Activated naive CD8-positive, alpha-beta T cell treated with anti-CD3 and anti-CD28 coated beads, Interleukin-2, amount 50 U/mL, for 24 hours (primary cell): ENCODE data around the gene CRACDL.

ENCODE experiments used
- ATAC-seq: fragments of 150-1000 bp; cut with Tn5 transposase; one replicate; pipeline ENCODE4 v1.10.0; 2021
- DNase-seq: peaks from one replicate; pipeline ENCODE4 v3.0.0; 2021
- H3K27ac Mint-ChIP-seq: one replicate; pipeline ENCODE4 v1.8.0; 2021; ENCODE audit warnings: mild to moderate bottlenecking, mixed read lengths
- H3K27me3 Mint-ChIP-seq: one replicate; pipeline ENCODE4 v1.8.0; 2021; ENCODE audit warnings: mixed read lengths
- H3K36me3 Mint-ChIP-seq: one replicate; pipeline ENCODE4 v1.8.0; 2021; ENCODE audit warnings: low read depth, mixed read lengths
- H3K4me1 Mint-ChIP-seq: one replicate; pipeline ENCODE4 v1.8.0; 2021; ENCODE audit warnings: mixed read lengths
- H3K4me3 Mint-ChIP-seq: one replicate; pipeline ENCODE4 v1.8.0; 2021; ENCODE audit warnings: mild to moderate bottlenecking, moderate library complexity, mixed read lengths
- H3K9me3 Mint-ChIP-seq: one replicate; pipeline ENCODE4 v1.8.0; 2021; ENCODE audit warnings: mixed read lengths

CRACDL gene

GRCh38 chr2:98871506-98871905 lies 64.5 kb downstream of the CRACDL start:
- DNase-seq (no peak), ATAC-seq (no peak)
- Mint-ChIP-seq H3K27me3 (peaks cover 2% of the 10 kb centered on the region), H3K36me3 (no peaks in the 10 kb centered on the region), H3K9me3 (no peaks in the 10 kb centered on the region), H3K4me1 (no peaks in the 10 kb centered on the region), H3K4me3 (no peak overlapping the region), H3K27ac (no peak overlapping the region)

DNA sequence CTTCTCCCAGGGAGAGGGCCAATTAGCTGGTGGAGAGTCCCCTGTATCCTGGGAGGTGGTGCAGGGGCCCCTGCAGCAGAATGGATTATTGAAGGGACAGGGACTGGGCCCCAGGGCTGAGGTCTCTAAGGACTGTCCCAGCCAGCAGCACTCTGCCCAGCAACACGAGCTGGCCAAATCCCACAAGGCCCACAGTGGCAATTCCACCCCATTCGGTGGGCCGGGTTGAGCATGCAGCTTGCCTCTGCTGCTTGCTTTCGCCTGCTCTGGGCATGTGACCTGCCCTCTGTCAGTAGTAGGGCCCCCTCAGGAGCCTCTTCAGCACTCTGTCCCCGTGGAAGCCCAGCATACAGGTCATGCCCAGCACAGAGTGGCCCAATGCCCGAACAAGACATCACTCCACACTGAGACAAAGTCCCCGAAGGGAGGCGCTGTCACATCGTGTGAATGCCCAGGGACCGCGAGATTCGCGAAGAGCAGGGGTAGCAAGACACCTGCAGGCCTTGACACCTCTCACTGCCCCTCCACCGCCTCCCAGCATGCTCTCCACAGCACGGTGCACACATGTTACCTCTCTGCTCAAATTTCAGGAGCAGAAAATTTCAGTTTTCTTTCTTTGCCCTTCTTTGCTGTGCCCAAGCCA lies 65.4 kb downstream of the CRACDL start:
- ATAC-seq (no peak), DNase-seq (no peak)
- Mint-ChIP-seq H3K36me3 (no peaks in the 10 kb centered on the region), H3K9me3 (no peaks in the 10 kb centered on the region), H3K4me1 (no peaks in the 10 kb centered on the region), H3K4me3 (no peak overlapping the region), H3K27ac (no peak overlapping the region), H3K27me3 (peaks cover 2% of the 10 kb centered on the region)

DNA sequence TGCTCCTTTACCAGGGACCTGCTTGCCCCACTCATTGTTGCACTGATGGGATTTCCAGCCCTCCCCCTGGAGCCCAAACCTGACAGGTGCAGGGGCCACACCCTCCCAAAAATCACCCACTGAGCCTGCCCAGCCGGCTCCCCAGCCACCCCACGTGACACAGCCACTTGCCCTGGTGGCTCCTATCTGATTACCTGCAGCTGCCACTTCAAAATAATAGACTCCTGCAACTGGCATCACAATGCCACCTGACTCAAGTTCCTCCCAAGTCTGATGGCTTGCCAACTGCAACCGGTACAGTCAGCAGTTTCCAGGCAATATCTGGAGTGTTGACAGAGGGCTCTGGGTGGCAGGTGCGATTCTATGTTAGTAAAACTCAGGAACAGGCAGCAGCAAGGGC lies 66.2 kb downstream of the CRACDL start:
- no peaks in the 10 kb centered on the region for H3K36me3 Mint-ChIP-seq
- H3K4me3 Mint-ChIP-seq: no peak overlapping the region

DNA sequence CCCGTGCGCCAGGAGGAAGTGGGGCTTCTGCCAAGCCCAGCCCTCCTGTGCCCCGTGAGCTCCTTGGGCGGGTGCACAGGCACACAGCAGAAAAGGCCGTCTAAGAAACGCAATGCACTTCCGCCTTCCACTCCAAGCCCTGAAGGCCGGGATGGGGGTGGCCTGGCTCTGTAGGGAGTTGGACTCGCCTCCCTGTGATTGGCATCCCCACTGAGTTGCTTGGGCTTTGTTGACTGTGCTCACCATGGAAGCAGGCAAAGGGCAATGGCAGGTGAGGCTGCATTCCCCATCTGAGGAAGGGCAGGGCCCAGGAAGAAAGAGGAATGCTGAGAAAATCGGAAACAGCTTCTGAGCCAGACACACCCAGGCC lies 66.8 kb downstream of the CRACDL start:
- no peak for ATAC-seq
- Mint-ChIP-seq H3K36me3 (no peaks in the 10 kb centered on the region), H3K27ac (no peak overlapping the region), H3K27me3 (peaks cover 2% of the 10 kb centered on the region), H3K9me3 (no peaks in the 10 kb centered on the region), H3K4me1 (no peaks in the 10 kb centered on the region), H3K4me3 (no peak overlapping the region)
- DNase-seq: no peak

More for the DNA sequence above, 66.2 kb downstream of the CRACDL start:
- Mint-ChIP-seq H3K9me3 (no peaks in the 10 kb centered on the region), H3K27ac (no peak overlapping the region), H3K4me1 (no peaks in the 10 kb centered on the region), H3K27me3 (peaks cover 2% of the 10 kb centered on the region)
- no peak for ATAC-seq
- no peak for DNase-seq

- Mint-ChIP-seq H3K4me3 (no peak overlapping the region), H3K27ac (no peak overlapping the region), H3K36me3 (no peaks in the 10 kb centered on the region), H3K4me1 (no peaks in the 10 kb centered on the region), H3K9me3 (peaks cover 2% of the 10 kb centered on the region), H3K27me3 (peaks cover 2% of the 10 kb centered on the region)
- DNase-seq: no peak
- ATAC-seq: no peak
These were observed 67.3 kb downstream of the CRACDL start for GRCh38 chr2:98868548-98869271.

- no peak overlapping the region for H3K27ac Mint-ChIP-seq
- ATAC-seq: no peak
- DNase-seq: no peak
- H3K4me3 Mint-ChIP-seq: no peak overlapping the region
- peaks cover 9% of the 10 kb centered on the region for H3K9me3 Mint-ChIP-seq
- no peaks in the 10 kb centered on the region for H3K36me3 Mint-ChIP-seq
- peaks cover 2% of the 10 kb centered on the region for H3K27me3 Mint-ChIP-seq
- no peaks in the 10 kb centered on the region for H3K4me1 Mint-ChIP-seq
These were observed 68.3 kb downstream of the CRACDL start for GRCh38 chr2:98867539-98868309.

DNA sequence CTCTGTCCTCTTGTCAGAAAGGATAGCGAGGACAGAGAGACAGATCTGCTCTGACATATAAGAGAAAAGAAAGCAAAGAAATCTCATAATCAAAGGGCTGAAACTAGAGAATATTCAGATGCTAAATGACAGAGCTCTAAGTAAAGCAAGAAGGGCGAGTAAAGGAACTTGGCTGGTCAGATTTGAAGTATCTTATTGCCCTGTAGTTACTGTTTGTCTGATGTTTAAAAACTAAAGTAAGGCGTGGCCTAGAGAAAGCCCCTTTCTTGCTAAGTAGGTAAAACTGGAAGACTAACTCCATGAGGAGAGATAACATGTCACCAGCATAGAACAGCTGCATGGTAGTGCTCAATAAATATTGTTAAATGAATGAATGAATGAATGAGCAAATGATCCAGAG lies 70.0 kb downstream of the CRACDL start:
- Mint-ChIP-seq H3K4me1 (no peaks in the 10 kb centered on the region), H3K9me3 (peaks cover 23% of the 10 kb centered on the region), H3K36me3 (peaks cover 3% of the 10 kb centered on the region), H3K27me3 (peaks cover 2% of the 10 kb centered on the region), H3K27ac (no peak overlapping the region), H3K4me3 (no peak overlapping the region)
- ATAC-seq (no peak), DNase-seq (no peak)

DNA sequence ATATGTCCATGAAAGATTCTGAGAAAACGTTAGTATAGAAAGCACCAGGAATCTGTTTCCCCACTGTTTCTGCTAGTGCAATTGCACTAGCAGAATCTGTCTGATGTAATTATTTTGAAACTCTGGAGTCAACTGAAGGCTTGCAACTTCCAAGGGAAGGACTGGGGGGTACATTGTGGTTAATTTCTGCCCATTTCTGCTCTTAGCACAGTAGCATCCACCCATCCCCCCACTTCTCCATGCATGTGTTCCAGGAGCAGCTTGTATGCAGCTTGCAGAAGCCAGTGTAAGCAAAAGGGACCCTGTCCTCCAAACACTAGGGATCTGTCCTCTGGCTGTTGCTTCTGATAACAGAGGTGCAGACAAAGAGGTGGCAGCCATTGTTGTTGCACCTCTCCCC lies 74.4 kb downstream of the CRACDL start:
- DNase-seq (no peak), ATAC-seq (no peak)
- no peak overlapping the region for H3K27ac Mint-ChIP-seq
- H3K4me3 Mint-ChIP-seq: no peak overlapping the region
- peaks cover 13% of the 10 kb centered on the region for H3K36me3 Mint-ChIP-seq
- no peaks in the 10 kb centered on the region for H3K4me1 Mint-ChIP-seq
- peaks cover 55% of the 10 kb centered on the region for H3K9me3 Mint-ChIP-seq
- peaks cover 2% of the 10 kb centered on the region for H3K27me3 Mint-ChIP-seq

GRCh38 chr2:98859323-98859722 lies 76.7 kb downstream of the CRACDL start:
- H3K36me3 Mint-ChIP-seq: peaks cover 13% of the 10 kb centered on the region

GRCh38 chr2:98857001-98857400 lies 79.0 kb downstream of the CRACDL start:
- DNase-seq (no peak), ATAC-seq (no peak)
- Mint-ChIP-seq H3K27ac (no peak overlapping the region), H3K4me1 (no peaks in the 10 kb centered on the region), H3K4me3 (no peak overlapping the region), H3K9me3 (peaks cover 60% of the 10 kb centered on the region), H3K27me3 (peaks cover 13% of the 10 kb centered on the region), H3K36me3 (peaks cover 10% of the 10 kb centered on the region)

More at GRCh38 chr2:98859323-98859722, 76.7 kb downstream of the CRACDL start:
- ATAC-seq (no peak), DNase-seq (no peak)
- peaks cover 73% of the 10 kb centered on the region for H3K9me3 Mint-ChIP-seq
- H3K27me3 Mint-ChIP-seq: peaks cover 10% of the 10 kb centered on the region
- no peak overlapping the region for H3K27ac Mint-ChIP-seq
- H3K4me3 Mint-ChIP-seq: no peak overlapping the region
- no peaks in the 10 kb centered on the region for H3K4me1 Mint-ChIP-seq

GRCh38 chr2:98854682-98855081 lies 81.3 kb downstream of the CRACDL start:
- Mint-ChIP-seq H3K4me3 (no peak overlapping the region), H3K27ac (no peak overlapping the region), H3K36me3 (peaks cover 10% of the 10 kb centered on the region), H3K27me3 (peaks cover 13% of the 10 kb centered on the region), H3K4me1 (no peaks in the 10 kb centered on the region), H3K9me3 (peaks cover 43% of the 10 kb centered on the region)
- no peak for ATAC-seq
- DNase-seq: no peak

DNA sequence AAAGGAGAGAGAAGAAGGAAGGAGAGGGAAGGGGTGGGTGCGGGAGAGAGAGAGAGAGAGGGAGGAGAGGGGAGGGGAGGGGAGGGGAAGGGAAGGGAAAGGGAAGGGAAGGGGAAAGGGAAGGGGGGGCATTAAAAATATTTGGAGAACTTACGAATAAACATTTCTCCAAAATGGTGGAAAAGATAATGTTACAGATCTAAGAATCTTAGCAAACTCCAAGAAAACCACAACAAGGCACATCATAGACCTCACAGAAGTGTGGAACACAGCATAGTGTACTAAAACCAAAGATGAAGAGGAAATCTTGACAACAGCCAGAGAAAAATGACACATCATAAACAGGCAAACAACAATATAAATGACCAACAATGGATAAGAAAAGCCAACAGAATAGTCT lies 83.1 kb downstream of the CRACDL start:
- Mint-ChIP-seq H3K9me3 (peaks cover 32% of the 10 kb centered on the region), H3K27me3 (peaks cover 13% of the 10 kb centered on the region)

GRCh38 chr2:98850074-98850473 lies 86.0 kb downstream of the CRACDL start:
- Mint-ChIP-seq H3K27ac (no peak overlapping the region), H3K4me3 (no peak overlapping the region), H3K36me3 (no peaks in the 10 kb centered on the region)

More for the DNA sequence above, 83.1 kb downstream of the CRACDL start:
- Mint-ChIP-seq H3K4me3 (no peak overlapping the region), H3K36me3 (peaks cover 3% of the 10 kb centered on the region), H3K4me1 (no peaks in the 10 kb centered on the region), H3K27ac (no peak overlapping the region)
- no peak for DNase-seq
- no peak for ATAC-seq

DNA sequence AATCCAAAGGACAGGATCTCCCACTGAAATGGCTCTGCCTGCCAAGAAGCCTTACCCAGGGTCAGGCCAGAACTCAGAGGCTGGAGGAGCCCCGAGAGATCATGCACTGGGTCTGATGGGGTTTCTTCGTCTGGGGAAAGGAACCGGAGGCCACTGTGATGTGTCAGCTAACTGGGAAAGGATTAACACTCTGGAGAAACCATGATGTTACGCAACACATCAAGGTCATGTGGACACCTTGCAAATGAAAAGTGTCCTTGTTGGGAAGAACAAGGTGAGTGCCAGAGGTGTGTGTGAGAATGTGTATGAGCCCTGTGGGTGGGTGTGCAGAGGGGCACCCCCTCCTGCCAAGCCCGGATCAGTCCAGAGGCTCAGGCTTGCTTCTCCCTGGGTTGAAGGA lies 86.9 kb downstream of the CRACDL start:
- DNase-seq (no peak), ATAC-seq (no peak)
- Mint-ChIP-seq H3K4me3 (no peak overlapping the region), H3K27ac (no peak overlapping the region), H3K36me3 (no peaks in the 10 kb centered on the region), H3K27me3 (peaks cover 4% of the 10 kb centered on the region), H3K4me1 (no peaks in the 10 kb centered on the region), H3K9me3 (peaks cover 3% of the 10 kb centered on the region)

More at GRCh38 chr2:98850074-98850473, 86.0 kb downstream of the CRACDL start:
- Mint-ChIP-seq H3K9me3 (peaks cover 9% of the 10 kb centered on the region), H3K4me1 (no peaks in the 10 kb centered on the region), H3K27me3 (peaks cover 8% of the 10 kb centered on the region)
- ATAC-seq: no peak
- DNase-seq: no peak

- ATAC-seq (no peak), DNase-seq (no peak)
- Mint-ChIP-seq H3K27ac (no peak overlapping the region), H3K9me3 (no peaks in the 10 kb centered on the region), H3K4me3 (no peak overlapping the region), H3K27me3 (peaks cover 2% of the 10 kb centered on the region), H3K36me3 (no peaks in the 10 kb centered on the region), H3K4me1 (no peaks in the 10 kb centered on the region)
These were observed 88.2 kb downstream of the CRACDL start for GRCh38 chr2:98847853-98848252.
